Measurements from ENCODE around the gene MIF4GD.
A peak's percentile ranks its signal among the peaks of the same experiment; 100 is the strongest.

The MIF4GD gene

GRCh38 chr17:75267411-75268232 lies 3.4 kb downstream of the MIF4GD start:
- H3K4me3 ChIP-seq (ENCODE audit: low read depth, low read length), result no peak overlapping the region
- no peak for DNase-seq (ENCODE audit: low read depth)
- in situ Hi-C loops (cut with HindIII; ENCODE audit: low sequenced_read_pairs), result no loop called here
- TF ChIP-seq CTCF (IDR thresholded peaks at IDR 0.05; ENCODE audit: low read depth, low read length, missing control alignments), result no peak

- no peak for TF ChIP-seq CTCF (IDR thresholded peaks at IDR 0.05; ENCODE audit: low read depth, low read length, missing control alignments)
- DNase-seq (ENCODE audit: low read depth), result no peak
- in situ Hi-C loops (cut with HindIII; ENCODE audit: low sequenced_read_pairs), result no loop called here
- H3K4me3 ChIP-seq (ENCODE audit: low read depth, low read length), result no peak overlapping the region
Measured at GRCh38 chr17:75267153-75267410, 3.9 kb downstream of the MIF4GD start.

GRCh38 chr17:75266316-75267152 lies 4.5 kb downstream of the MIF4GD start:
- DNase-seq (ENCODE audit: low read depth), result no peak
- in situ Hi-C loops (cut with HindIII; ENCODE audit: low sequenced_read_pairs), result no loop called here
- TF ChIP-seq CTCF (IDR thresholded peaks at IDR 0.05; ENCODE audit: low read depth, low read length, missing control alignments), result no peak
- no peak overlapping the region for H3K4me3 ChIP-seq (ENCODE audit: low read depth, low read length)

GRCh38 chr17:75265614-75266315 lies 5.3 kb downstream of the MIF4GD start:
- TF ChIP-seq CTCF (IDR thresholded peaks at IDR 0.05; ENCODE audit: low read depth, low read length, missing control alignments), result no peak
- in situ Hi-C loops (cut with HindIII; ENCODE audit: low sequenced_read_pairs), result no loop called here
- DNase-seq (ENCODE audit: low read depth), result no peak
- no peak overlapping the region for H3K4me3 ChIP-seq (ENCODE audit: low read depth, low read length)

GRCh38 chr17:75263055-75263454 lies 8.0 kb downstream of the MIF4GD start:
- no peak for DNase-seq (ENCODE audit: low read depth)
- no peak overlapping the region for H3K4me3 ChIP-seq (ENCODE audit: low read depth, low read length)
- in situ Hi-C loops (cut with HindIII; ENCODE audit: low sequenced_read_pairs), result no loop called here
- peak; percentile 6 for TF ChIP-seq CTCF (IDR thresholded peaks at IDR 0.05; ENCODE audit: low read depth, low read length, missing control alignments)

GRCh38 chr17:75262112-75262606 lies 8.9 kb downstream of the MIF4GD start:
- no peak for TF ChIP-seq CTCF (IDR thresholded peaks at IDR 0.05; ENCODE audit: low read depth, low read length, missing control alignments)
- peak overlapping the region; percentile 81 for H3K4me3 ChIP-seq (ENCODE audit: low read depth, low read length)
- DNase-seq (ENCODE audit: low read depth), result no peak
- in situ Hi-C loops (cut with HindIII; ENCODE audit: low sequenced_read_pairs), result no loop called here
